Trophoblast cell (in vitro differentiated cells and primary cell): ENCODE measurements around the gene RIT2.

Source experiments
- DNase-seq, 2 donors: peaks; one replicate each; pipeline ENCODE4 v3.0.0-alpha.2; 2016
- H2AFZ ChIP-seq: 2 replicates; pipeline ENCODE4 v1.6.1; 2013; ENCODE audit warnings: low read length, moderate library complexity, mild to moderate bottlenecking; ENCODE audit not compliant: insufficient read depth, poor library complexity
- H2AK5ac ChIP-seq: 2 replicates; pipeline ENCODE4 v1.6.1; 2013; ENCODE audit warnings: mild to moderate bottlenecking, low read length
- H2BK120ac ChIP-seq: 2 replicates; pipeline ENCODE4 v1.6.1; 2013; ENCODE audit warnings: low read length, mild to moderate bottlenecking, moderate library complexity; ENCODE audit not compliant: insufficient read depth, poor library complexity
- H2BK12ac ChIP-seq: 2 replicates; pipeline ENCODE4 v1.6.1; 2013; ENCODE audit warnings: mild to moderate bottlenecking, low read length, moderate library complexity
- H2BK5ac ChIP-seq: 2 replicates; pipeline ENCODE4 v1.6.1; 2013; ENCODE audit warnings: low read length, low read depth, moderate library complexity, mild to moderate bottlenecking; ENCODE audit not compliant: poor library complexity
- H3K14ac ChIP-seq: 2 replicates; pipeline ENCODE4 v1.6.1; 2013; ENCODE audit warnings: mild to moderate bottlenecking, low read length
- H3K18ac ChIP-seq: 2 replicates; pipeline ENCODE4 v1.6.1; 2013; ENCODE audit warnings: mild to moderate bottlenecking, low read length
- H3K23ac ChIP-seq: 2 replicates; pipeline ENCODE4 v1.6.1; 2013; ENCODE audit warnings: low read length
- H3K27ac ChIP-seq: 2 replicates; pipeline ENCODE4 v1.5.1; 2013; ENCODE audit warnings: low read depth, mild to moderate bottlenecking, inconsistent platforms, low read length, moderate library complexity
- H3K27me3 ChIP-seq: 2 replicates; pipeline ENCODE4 v1.6.1; 2013; ENCODE audit warnings: inconsistent platforms, mild to moderate bottlenecking, low read length, moderate library complexity; ENCODE audit not compliant: insufficient read depth
- H3K36me3 ChIP-seq, 2 experiments: 1 replicate in 1 of 2; 2 replicates in 1 of 2; pipeline ENCODE4 v1.6.1; 2013; ENCODE audit warnings: low read length in 2 of 2, mild to moderate bottlenecking in 2 of 2, moderate library complexity in 1 of 2; ENCODE audit not compliant: insufficient read depth in 2 of 2, control insufficient read depth in 1 of 2
- H3K4ac ChIP-seq: 2 replicates; pipeline ENCODE4 v1.6.1; 2013; ENCODE audit warnings: low read depth, mild to moderate bottlenecking, low read length, moderate library complexity
- H3K4me1 ChIP-seq, 2 experiments: 1 replicate in 1 of 2; 2 replicates in 1 of 2; pipeline ENCODE4 v1.6.1; 2013; ENCODE audit warnings: low read length in 2 of 2, mild to moderate bottlenecking in 2 of 2, moderate library complexity in 1 of 2; ENCODE audit not compliant: insufficient read depth in 2 of 2, control insufficient read depth in 1 of 2
- H3K4me2 ChIP-seq: 2 replicates; pipeline ENCODE4 v1.6.1; 2013; ENCODE audit warnings: inconsistent platforms, mild to moderate bottlenecking, low read length, moderate library complexity
- H3K4me3 ChIP-seq: 2 replicates; pipeline ENCODE4 v1.5.1; 2013; ENCODE audit warnings: mild to moderate bottlenecking, low read depth, low read length, inconsistent platforms
- H3K79me1 ChIP-seq: one replicate; pipeline ENCODE4 v1.6.1; 2013; ENCODE audit warnings: low read length
- H3K79me2 ChIP-seq: 2 replicates; pipeline ENCODE4 v1.6.1; 2013; ENCODE audit warnings: low read length, mild to moderate bottlenecking; ENCODE audit not compliant: control insufficient read depth, insufficient read depth, poor library complexity
- H3K9ac ChIP-seq: 2 replicates; pipeline ENCODE4 v1.6.1; 2013; ENCODE audit warnings: mild to moderate bottlenecking, low read length
- H3K9me3 ChIP-seq: 2 replicates; pipeline ENCODE4 v1.6.1; 2013; ENCODE audit warnings: low read depth, mild to moderate bottlenecking, control low read depth, inconsistent platforms, low read length; ENCODE audit not compliant: insufficient read depth
- H4K12ac ChIP-seq: 2 replicates; pipeline ENCODE4 v1.6.1; 2013; ENCODE audit warnings: low read depth, mild to moderate bottlenecking, low read length, moderate library complexity
- H4K8ac ChIP-seq: 2 replicates; pipeline ENCODE4 v1.6.1; 2013; ENCODE audit warnings: low read depth, mild to moderate bottlenecking, low read length, moderate library complexity
- H4K91ac ChIP-seq: one replicate; pipeline ENCODE4 v1.6.1; 2013; ENCODE audit warnings: low read depth, mild to moderate bottlenecking, low read length, moderate library complexity
- WGBS: extraction: QIAGEN DNeasy Blood & Tissue Kit; methylation state at CpG from one replicate; pipeline ENCODE4 v1.1.7; 2013; ENCODE audit warnings: missing lambda C conversion rate; ENCODE audit not compliant: insufficient read length, insufficient coverage; ENCODE audit errors: extremely low coverage; 5-methylcytosine and 5-hydroxymethylcytosine counted together

The RIT2 gene

GRCh38 chr18:43141208-43141607 is 25.7 kb upstream of the RIT2 start:
- Histone ChIP-seq H4K12ac (no peak overlapping the region), H3K4ac (no peak overlapping the region), H3K4me1 (no peaks in the 10 kb centered on the region), H3K79me1 (no peaks in the 10 kb centered on the region), H4K8ac (no peak overlapping the region), H3K36me3 (no peaks in the 10 kb centered on the region), H2BK12ac (no peak overlapping the region), H2AFZ (no peak overlapping the region), H3K27ac (no peak overlapping the region), H3K4me2 (no peak overlapping the region), H3K9me3 (no peaks in the 10 kb centered on the region), H3K4me3 (no peak overlapping the region), H3K23ac (no peak overlapping the region), H3K9ac (no peak overlapping the region), H2AK5ac (no peak overlapping the region), H3K27me3 (no peaks in the 10 kb centered on the region), H3K14ac (no peak overlapping the region), H2BK5ac (no peak overlapping the region), H4K91ac (no peak overlapping the region), H3K18ac (no peak overlapping the region), H3K79me2 (no peaks in the 10 kb centered on the region), H2BK120ac (no peak overlapping the region)
- DNase-seq, result no peak
- WGBS, result no CpG with 5 or more reads among the region's 2 CpGs

GRCh38 chr18:43139288-43139946 is 23.9 kb upstream of the RIT2 start:
- Histone ChIP-seq H3K4me3 (no peak overlapping the region), H3K14ac (no peak overlapping the region), H2AFZ (no peak overlapping the region), H2BK12ac (no peak overlapping the region), H3K9ac (no peak overlapping the region), H3K4me2 (no peak overlapping the region), H3K27me3 (no peaks in the 10 kb centered on the region), H2BK5ac (no peak overlapping the region), H3K79me2 (no peaks in the 10 kb centered on the region), H3K36me3 (no peaks in the 10 kb centered on the region), H2BK120ac (no peak overlapping the region), H3K18ac (no peak overlapping the region), H4K12ac (no peak overlapping the region), H4K91ac (no peak overlapping the region), H3K9me3 (no peaks in the 10 kb centered on the region), H2AK5ac (no peak overlapping the region), H3K79me1 (no peaks in the 10 kb centered on the region), H3K4ac (no peak overlapping the region), H3K27ac (no peak overlapping the region), H3K4me1 (no peaks in the 10 kb centered on the region), H4K8ac (no peak overlapping the region), H3K23ac (no peak overlapping the region)
- no CpG with 5 or more reads among the region's 21 CpGs for WGBS
- DNase-seq, result no peak

GRCh38 chr18:43134876-43135275 is 19.4 kb upstream of the RIT2 start:
- Histone ChIP-seq H3K27me3 (no peaks in the 10 kb centered on the region), H2AFZ (no peak overlapping the region), H3K14ac (no peak overlapping the region), H3K36me3 (no peaks in the 10 kb centered on the region), H3K4me3 (no peak overlapping the region), H2BK5ac (no peak overlapping the region), H3K4me2 (no peak overlapping the region), H4K91ac (no peak overlapping the region), H3K18ac (no peak overlapping the region), H2BK120ac (no peak overlapping the region), H3K9me3 (no peaks in the 10 kb centered on the region), H3K79me1 (no peaks in the 10 kb centered on the region), H3K79me2 (no peaks in the 10 kb centered on the region), H3K9ac (no peak overlapping the region), H4K12ac (no peak overlapping the region), H2AK5ac (no peak overlapping the region), H3K27ac (no peak overlapping the region), H4K8ac (no peak overlapping the region), H3K4me1 (no peaks in the 10 kb centered on the region), H2BK12ac (no peak overlapping the region), H3K4ac (no peak overlapping the region), H3K23ac (no peak overlapping the region)
- no peak for DNase-seq
- no CpG with 5 or more reads among the region's 1 CpG for WGBS

DNA sequence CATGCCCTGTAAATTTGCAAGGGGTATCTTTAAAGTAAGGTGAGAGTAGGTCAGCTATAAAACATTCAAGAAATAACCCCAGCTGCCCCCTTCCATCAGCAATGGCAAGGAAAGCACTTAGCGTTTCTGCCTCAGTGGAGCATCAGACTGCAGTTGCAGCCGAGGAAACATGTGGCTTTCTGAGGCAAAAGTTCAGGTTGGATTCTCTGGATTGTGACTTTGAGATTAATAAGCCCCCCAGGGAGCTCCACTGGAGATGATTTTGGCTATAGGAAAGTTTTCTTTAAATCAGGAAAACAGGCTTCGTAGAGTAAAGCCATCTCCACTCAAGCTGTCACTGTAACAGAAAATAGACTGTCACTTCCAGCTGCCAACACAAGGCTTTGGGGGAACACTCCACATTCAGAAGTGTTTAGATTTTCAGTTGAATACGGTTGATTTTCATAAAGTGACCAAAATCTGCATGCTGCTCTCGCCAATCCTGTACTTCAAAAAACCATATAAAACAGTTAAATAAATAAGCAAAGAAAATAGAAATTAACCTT is 15.3 kb upstream of the RIT2 start:
- Histone ChIP-seq H2AK5ac (no peak overlapping the region), H3K27ac (no peak overlapping the region), H2BK12ac (no peak overlapping the region), H4K8ac (no peak overlapping the region), H3K4ac (no peak overlapping the region), H3K18ac (no peak overlapping the region), H3K23ac (no peak overlapping the region), H3K14ac (no peak overlapping the region), H3K4me1 (no peaks in the 10 kb centered on the region), H3K27me3 (no peaks in the 10 kb centered on the region), H2BK5ac (no peak overlapping the region), H4K91ac (no peak overlapping the region), H3K9ac (no peak overlapping the region), H3K9me3 (no peaks in the 10 kb centered on the region), H2BK120ac (no peak overlapping the region), H3K36me3 (no peaks in the 10 kb centered on the region), H4K12ac (no peak overlapping the region), H2AFZ (no peak overlapping the region), H3K4me3 (no peak overlapping the region), H3K79me2 (no peaks in the 10 kb centered on the region), H3K4me2 (no peak overlapping the region), H3K79me1 (no peaks in the 10 kb centered on the region)
- no CpG with 5 or more reads among the region's 5 CpGs for WGBS
- DNase-seq, result no peak
